ENCODE results near the gene HESX1.

GRCh38 chr3:57166660-57167059, 33.1 kb downstream of the HESX1 start:
- TF ChIP-seq SAP30 (IDR thresholded peaks at IDR 0.05; ENCODE audit: insufficient read depth, insufficient replicate concordance, low read length) (no peak), TBP (IDR thresholded peaks at IDR 0.05; ENCODE audit: low read depth, low read length) (no peak), BCL11A (IDR thresholded peaks at IDR 0.05; ENCODE audit: low read depth in 2 of 2, low read length in 2 of 2) (no peak), YY1 (IDR thresholded peaks at IDR 0.05; ENCODE audit: low read depth, low read length) (no peak), POLR2AphosphoS5 (IDR thresholded peaks at IDR 0.05; ENCODE audit: low read depth, low read length) (no peak), NRF1 (IDR thresholded peaks at IDR 0.05; ENCODE audit: low read depth, low read length) (no peak), ATF2 (IDR thresholded peaks at IDR 0.05; ENCODE audit: low read length) (no peak), CHD2 (IDR thresholded peaks at IDR 0.05; ENCODE audit: low read length) (no peak), POLR2A (IDR thresholded peaks at IDR 0.05; ENCODE audit: control extremely low read depth in 1 of 2, low read depth in 2 of 2, low read length in 2 of 2) (no peak), CTCF (IDR thresholded peaks at IDR 0.05; ENCODE audit: control extremely low read depth in 1 of 3, insufficient read depth in 1 of 3, low read depth in 1 of 3, low read length in 3 of 3) (no peak), EGR1 (IDR thresholded peaks at IDR 0.05; ENCODE audit: borderline replicate concordance, low read depth, low read length) (no peak), ZNF274 (IDR thresholded peaks at IDR 0.05; ENCODE audit: borderline replicate concordance, extremely low read depth, low read length) (no peak)

All from H1 (cell line).